H1 (cell line): ENCODE results near the gene ROR1. TPM values are rescaled to one million over a fixed set of nuclear protein-coding genes. Genes with fewer than 3 reads are reported as not detected.
A peak's percentile ranks its signal among the peaks of the same experiment; 100 is the strongest.

Experiments
- CTCF ChIA-PET: fragments of 300-600 bp; sonication (Branson Sonifier 250); formaldehyde crosslinking; loops from one replicate; lab custom pipeline; 2021; ENCODE audit not compliant: partially characterized antibody; lab: Charles Lee
- POLR2A ChIA-PET: fragments of 300-600 bp; sonication (Branson Sonifier 250); formaldehyde crosslinking; loops from one replicate; lab custom pipeline; 2021; ENCODE audit warnings: inconsistent platforms; ENCODE audit not compliant: partially characterized antibody; lab: Charles Lee
- DNase-seq, 2 experiments: peaks; one replicate each; pipeline versions ENCODE4 v3.0.0 to v3.0.0-alpha.2; 2010 to 2022; ENCODE audit warnings: low spot score in 2 of 2, low read depth in 1 of 2, mixed read lengths in 1 of 2
- FAIRE-seq: peaks from 2 replicates; lab custom pipeline; 2011; peaks lifted over from hg19 to GRCh38; lab: Jason Lieb, UNC
- H2AFZ ChIP-seq: 2 replicates; pipeline ENCODE4 v1.8.1; 2012; ENCODE audit warnings: low read length, inconsistent platforms
- H2AK5ac ChIP-seq: 2 replicates; pipeline ENCODE4 v1.6.1; 2013; ENCODE audit warnings: low read depth, low read length
- H2BK120ac ChIP-seq: replicated peaks from 2 replicates; pipeline ENCODE3; 2013; ENCODE audit warnings: low read depth, low read length, inconsistent platforms
- H2BK12ac ChIP-seq: 2 replicates; pipeline ENCODE4 v1.6.1; 2013; ENCODE audit warnings: low read depth, low read length
- H2BK15ac ChIP-seq: 2 replicates; pipeline ENCODE4 v1.6.1; 2013; ENCODE audit warnings: low read length
- H2BK20ac ChIP-seq: 2 replicates; pipeline ENCODE4 v1.6.1; 2013; ENCODE audit warnings: low read length
- H2BK5ac ChIP-seq: 2 replicates; pipeline ENCODE4 v1.6.1; 2013; ENCODE audit warnings: low read depth, low read length
- H3K14ac ChIP-seq: 2 replicates; pipeline ENCODE4 v1.6.1; 2013; ENCODE audit warnings: inconsistent platforms; ENCODE audit not compliant: insufficient read length
- H3K18ac ChIP-seq: 2 replicates; pipeline ENCODE4 v1.6.1; 2013; ENCODE audit warnings: low read length; ENCODE audit errors: extremely low read depth
- H3K23ac ChIP-seq: 2 replicates; pipeline ENCODE4 v1.6.1; 2013; ENCODE audit warnings: inconsistent platforms; ENCODE audit not compliant: insufficient read length
- H3K23me2 ChIP-seq: 2 replicates; pipeline ENCODE4 v1.6.1; 2013; ENCODE audit warnings: low read depth, low read length
- H3K27ac ChIP-seq: 2 replicates; pipeline ENCODE4 v1.6.1; 2011; ENCODE audit warnings: low read depth, low read length, inconsistent platforms
- H3K27me3 ChIP-seq, 4 experiments: replicated peaks in 1 of 4; 1 replicate in 1 of 4; 2 replicates in 3 of 4; pipeline versions ENCODE4 v1.6.1 to v1.8.1; 2011 to 2013; ENCODE audit warnings: low read length in 3 of 4, mild to moderate bottlenecking in 3 of 4, inconsistent platforms in 2 of 4, mixed read lengths in 2 of 4, moderate library complexity in 1 of 4; ENCODE audit not compliant: control insufficient read depth in 3 of 4, insufficient read depth in 3 of 4; ENCODE audit errors: extremely low read depth in 1 of 4
- H3K36me3 ChIP-seq, 4 experiments: 2 replicates each; pipeline versions ENCODE4 v1.6.1 to v1.8.1; 2011 to 2013; ENCODE audit warnings: mild to moderate bottlenecking in 4 of 4, low read length in 3 of 4, moderate library complexity in 2 of 4, control low read depth in 1 of 4, inconsistent platforms in 1 of 4; ENCODE audit not compliant: insufficient read depth in 4 of 4, control insufficient read depth in 2 of 4
- H3K4ac ChIP-seq: replicated peaks from 2 replicates; pipeline ENCODE3; 2013; ENCODE audit warnings: low read length, low read depth, mixed read lengths, inconsistent platforms; ENCODE audit not compliant: insufficient read length
- H3K4me1 ChIP-seq, 4 experiments: replicated peaks in 1 of 4; 1 replicate in 1 of 4; 2 replicates in 3 of 4; pipeline versions ENCODE4 v1.6.1 to v1.8.1; 2011 to 2013; ENCODE audit warnings: low read length in 3 of 4, inconsistent platforms in 2 of 4, mixed read lengths in 1 of 4; ENCODE audit not compliant: insufficient read depth in 4 of 4, control insufficient read depth in 3 of 4
- H3K4me2 ChIP-seq, 2 experiments: 2 replicates each; pipeline versions ENCODE4 v1.6.1 to v1.8.1; 2011 to 2013; ENCODE audit warnings: low read depth in 2 of 2, low read length in 2 of 2, control low read depth in 1 of 2, inconsistent platforms in 1 of 2, mild to moderate bottlenecking in 1 of 2; ENCODE audit not compliant: insufficient read depth in 1 of 2
- H3K4me3 ChIP-seq, 4 experiments: fragments of 200-600, 300-600 bp in 1 of 4; sonication (generic), shearing (Covaris generic), sonication (Bioruptor Twin) in 1 of 4; 2 replicates each; pipeline versions ENCODE4 v1.5.1 to v1.8.1; 2011 to 2016; ENCODE audit warnings: low read length in 4 of 4, low read depth in 3 of 4, control low read depth in 2 of 4, inconsistent platforms in 2 of 4, mild to moderate bottlenecking in 2 of 4, mixed read lengths in 1 of 4, moderate library complexity in 1 of 4; ENCODE audit not compliant: insufficient read depth in 2 of 4; ENCODE audit errors: extremely low read depth in 1 of 4
- H3K56ac ChIP-seq: replicated peaks from 2 replicates; pipeline ENCODE3; 2013; ENCODE audit warnings: low read depth, mild to moderate bottlenecking, mixed read lengths, low read length, inconsistent platforms; ENCODE audit not compliant: insufficient read length
- H3K79me1 ChIP-seq: 2 replicates; pipeline ENCODE4 v1.6.1; 2013; ENCODE audit warnings: low read depth, low read length, control low read depth
- H3K79me2 ChIP-seq, 2 experiments: 2 replicates each; pipeline versions ENCODE4 v1.6.1 to v1.8.1; 2012 to 2013; ENCODE audit warnings: low read length in 2 of 2, mild to moderate bottlenecking in 2 of 2, inconsistent platforms in 1 of 2; ENCODE audit not compliant: insufficient read depth in 2 of 2, control insufficient read depth in 1 of 2
- H3K9ac ChIP-seq, 4 experiments: replicated peaks in 1 of 4; 1 replicate in 1 of 4; 2 replicates in 3 of 4; pipeline versions ENCODE4 v1.6.1 to v1.8.1; 2011 to 2013; ENCODE audit warnings: low read depth in 3 of 4, low read length in 3 of 4, control low read depth in 2 of 4, mild to moderate bottlenecking in 2 of 4, moderate library complexity in 2 of 4, inconsistent platforms in 1 of 4; ENCODE audit errors: extremely low read depth in 1 of 4
- H3K9me3 ChIP-seq, 2 experiments: 2 replicates each; pipeline versions ENCODE4 v1.6.1 to v1.8.1; 2012 to 2013; ENCODE audit warnings: mild to moderate bottlenecking in 2 of 2, moderate library complexity in 2 of 2, control low read depth in 1 of 2, inconsistent platforms in 1 of 2, low read depth in 1 of 2, low read length in 1 of 2, mixed read lengths in 1 of 2; ENCODE audit not compliant: insufficient read depth in 2 of 2
- H4K20me1 ChIP-seq, 2 experiments: replicated peaks in 1 of 2; 2 replicates each; pipeline versions ENCODE3 to v1.8.1; 2011 to 2013; ENCODE audit warnings: inconsistent platforms in 2 of 2, low read length in 2 of 2, mild to moderate bottlenecking in 1 of 2; ENCODE audit not compliant: insufficient read depth in 2 of 2, control insufficient read depth in 1 of 2
- H4K5ac ChIP-seq: 2 replicates; pipeline ENCODE4 v1.6.1; 2013; ENCODE audit warnings: low read length, low read depth, mixed read lengths, inconsistent platforms; ENCODE audit not compliant: insufficient read length
- H4K8ac ChIP-seq: 2 replicates; pipeline ENCODE4 v1.8.0; 2013; ENCODE audit warnings: mild to moderate bottlenecking, moderate library complexity, low read length, inconsistent platforms; ENCODE audit not compliant: insufficient read depth; ENCODE audit errors: extremely low read depth
- H4K91ac ChIP-seq: replicated peaks from 2 replicates; pipeline ENCODE3; 2013; ENCODE audit warnings: low read length, mixed read lengths, inconsistent platforms; ENCODE audit not compliant: insufficient read length
- BACH1 ChIP-seq: IDR thresholded peaks from 2 replicates; pipeline ENCODE4 v1.6.1; 2012; ENCODE audit warnings: low read length, improper control_type of control experiment
- BCL11A ChIP-seq, 2 experiments: IDR thresholded peaks; one replicate each; pipeline ENCODE4 v1.6.1; 2011; ENCODE audit warnings: low read depth in 2 of 2, low read length in 2 of 2, mild to moderate bottlenecking in 2 of 2
- CBX5 ChIP-seq: fragments of 300-800, 300-1000 bp; sonication (generic); IDR thresholded peaks from 2 replicates; pipeline ENCODE4 v1.7.1; 2016; ENCODE audit warnings: antibody characterized with exemption, low read length, low read depth
- KDM1A ChIP-seq: fragments of 200-600, 300-600 bp; sonication (generic); IDR thresholded peaks from 2 replicates; pipeline ENCODE4 v1.7.1; 2016; ENCODE audit warnings: mild to moderate bottlenecking, low read length, borderline replicate concordance
- POLR2A ChIP-seq, 2 experiments: IDR thresholded peaks; 1 replicate in 1 of 2; 2 replicates in 1 of 2; pipeline ENCODE4 v1.6.1; 2011; ENCODE audit warnings: low read depth in 2 of 2, low read length in 2 of 2, mild to moderate bottlenecking in 2 of 2; ENCODE audit errors: control extremely low read depth in 1 of 2
- SP1 ChIP-seq: IDR thresholded peaks from 2 replicates; pipeline ENCODE4 v1.6.1; 2011; ENCODE audit warnings: low read depth, low read length
- whole genome bisulfite sequencing, 2 experiments: shearing (Covaris generic) in 1 of 2; methylation state at CpG; one replicate each; pipeline versions ENCODE4 v1.1.6 to v1.1.7; 2013 to 2015; ENCODE audit warnings: low lambda C conversion rate in 2 of 2, mixed read lengths in 2 of 2, inconsistent platforms in 1 of 2, low coverage in 1 of 2, missing lambda C conversion rate in 1 of 2; ENCODE audit not compliant: insufficient replicate concordance in 2 of 2, insufficient coverage in 1 of 2, insufficient read length in 1 of 2; ENCODE audit errors: extremely low coverage in 1 of 2, missing lambda C conversion rate in 1 of 2; 5-methylcytosine and 5-hydroxymethylcytosine counted together
- polyA plus RNA-seq, 7 experiments: library from polyadenylated mRNA; depleted of rRNA in 3 of 7; stranded (reverse) in 5 of 7; unstranded in 2 of 7; fragments of >200 nt in 5 of 7; fragments of 200-250 nt in 2 of 7; gene quantifications; 1 replicate in 5 of 7; 2 replicates in 1 of 7; 4 replicates in 1 of 7; pipeline versions ENCODE4 v1.2.1 to v1.2.3, GENCODE V29; 2011 to 2013; ENCODE audit warnings: missing spikeins in 2 of 7, mixed read lengths in 2 of 7
- total RNA-seq: library from RNA; stranded (reverse); fragmentation: NEBNext Ultra II Directional; extraction: Animal tissue kit (Norgen Biotek cat#: 25700); gene quantifications from 2 replicates; pipeline ENCODE4 v1.2.1, GENCODE V29; 2021
- TF ChIP-seq, protein P1 (sequence below): IDR thresholded peaks from 2 replicates; pipeline ENCODE4 v1.6.1; 2012; ENCODE audit warnings: inconsistent platforms

The ROR1 gene
- total and polyA plus RNA-seq, 2 of the 8 experiments (the other 6 are each of a cell fraction or from before 2014, with no cell fraction given) = 33.6 to 73.6 TPM

DNA sequence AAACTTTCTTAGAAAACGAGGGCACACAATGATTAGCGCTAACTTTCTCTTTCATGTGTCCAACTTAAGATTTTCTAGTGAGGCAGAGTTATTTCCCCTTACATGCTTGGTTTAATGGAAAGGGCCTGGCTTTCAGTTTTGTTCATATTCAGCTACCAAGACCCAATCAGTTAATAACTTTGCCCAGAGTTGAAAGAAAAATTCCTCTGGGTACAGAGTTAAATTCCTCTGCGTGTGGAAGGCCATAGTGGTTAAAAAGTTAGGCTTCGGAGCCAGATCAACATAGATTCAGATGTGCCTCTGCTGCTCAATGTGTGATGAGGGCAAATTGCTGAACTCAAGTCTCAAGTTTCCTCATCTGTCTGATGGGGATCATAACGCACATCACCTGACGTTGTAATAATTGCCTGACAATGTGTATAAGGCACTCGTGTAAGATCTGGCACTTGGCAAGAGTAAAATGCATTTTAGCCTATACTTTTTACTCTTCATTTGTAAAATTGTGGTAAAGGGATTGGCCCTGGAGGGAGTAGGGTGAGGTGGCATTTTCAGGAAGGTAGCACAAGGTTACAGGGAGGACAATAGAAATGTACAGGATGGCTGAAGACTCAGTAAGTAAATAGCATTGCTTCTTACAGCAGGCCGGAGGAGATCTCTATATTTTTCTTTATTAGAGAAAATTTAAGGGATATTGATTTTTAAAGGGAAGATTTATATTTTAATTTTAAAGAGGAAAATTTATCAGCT, 103.4 kb downstream of the ROR1 start:
- H3K79me2 ChIP-seq = peaks cover 14 to 100% of the 10 kb centered on the region in 2 experiments; a peak in 3 of 4 replicates
- CTCF ChIA-PET = interaction anchor here (0.8 to 2.2 kb wide), 6 partner anchors 10 to 203 kb away, joined by 3 to 12 read pairs (median 4); no protein-coding TSS in a partner anchor
- no peak for FAIRE-seq

More for the DNA sequence above, 103.4 kb downstream of the ROR1 start:
- no peak for TF ChIP-seq SP1
- no peak for TF ChIP-seq BACH1
- no peak for TF ChIP-seq POLR2A (IDR thresholded peaks at IDR 0.05; ENCODE audit: control extremely low read depth in 1 of 2, low read depth in 2 of 2, low read length in 2 of 2)
- TF ChIP-seq, protein P1, sequence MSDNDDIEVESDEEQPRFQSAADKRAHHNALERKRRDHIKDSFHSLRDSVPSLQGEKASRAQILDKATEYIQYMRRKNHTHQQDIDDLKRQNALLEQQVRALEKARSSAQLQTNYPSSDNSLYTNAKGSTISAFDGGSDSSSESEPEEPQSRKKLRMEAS = no peak
- no peak for TF ChIP-seq BCL11A (IDR thresholded peaks at IDR 0.05; ENCODE audit: low read depth in 2 of 2, low read length in 2 of 2)
- TF ChIP-seq KDM1A = no peak
- no peak for TF ChIP-seq CBX5
- TF ChIP-seq, all 59 proteins: peak for 0
- Histone ChIP-seq H3K27ac (0 out of 2 replicates have a peak overlapping the region, but pooled peaks have one; percentile 8), H3K36me3 (no peaks in the 10 kb centered on the region), H3K4me2 (no peak overlapping the region), H2BK20ac (no peak overlapping the region), H4K91ac (no peak overlapping the region), H3K9me3 (no peaks in the 10 kb centered on the region), H4K20me1 (peaks cover 8 to 10% of the 10 kb centered on the region in 2 experiments), H3K4me3 (no peak overlapping the region), H3K9ac (no peak overlapping the region), H3K79me1 (peaks cover 8% of the 10 kb centered on the region), H3K4me1 (peaks cover 0 to 13% (median 7%) of the 10 kb centered on the region in 4 experiments; a peak in 5 of 7 replicates), H4K5ac (no peak overlapping the region), H3K23ac (no peak overlapping the region), H3K14ac (no peak overlapping the region), H2BK5ac (no peak overlapping the region), H3K18ac (no peak overlapping the region), H2BK15ac (no peak overlapping the region), H4K8ac (no peak overlapping the region), H2BK120ac (no peak overlapping the region), H3K56ac (no peak overlapping the region), H2AK5ac (no peak overlapping the region), H2AFZ (no peak overlapping the region), H2BK12ac (no peak overlapping the region; the same call in 1 of the 2 replicates), H3K23me2 (peaks cover 2% of the 10 kb centered on the region; the same call in 1 of the 2 replicates), H3K27me3 (no peaks in the 10 kb centered on the region), H3K4ac (no peak overlapping the region)
- 87% methylated on average over 8 of the region's 8 CpGs; no CpG with 5 or more reads in 1 of the 2 experiments for WGBS, 2 experiments
- no peak for DNase-seq
- POLR2A ChIA-PET = interaction anchor here (1.3 kb wide), 1 partner anchor 14 kb away, joined by 4 read pairs; no protein-coding TSS in a partner anchor
